Mucosa of descending colon (tissue), 3 donors: ENCODE results near the gene WEE2. TPM values are rescaled to one million over a fixed set of nuclear protein-coding genes. Genes with fewer than 3 reads are reported as not detected.
A peak's percentile ranks its signal among the peaks of the same experiment; 100 is the strongest.

Source experiments
- ATAC-seq: fragments of 200-7000 bp; cut with Tn5 transposase; one replicate; pipeline ENCODE4 v1.9.1; 2020; ENCODE audit warnings: mild to moderate bottlenecking, moderate library complexity
- DNase-seq, 3 donors: peaks; one replicate each; pipeline ENCODE4 v3.0.0-alpha.2; 2020
- H3K36me3 ChIP-seq: fragments of 200-600 bp; one replicate; pipeline ENCODE4 v1.8.0; 2021; ENCODE audit warnings: low read depth, mild to moderate bottlenecking
- H3K4me1 ChIP-seq: fragments of 200-600 bp; one replicate; pipeline ENCODE4 v1.8.0; 2021; ENCODE audit warnings: low read depth, mild to moderate bottlenecking
- H3K4me3 ChIP-seq: fragments of 200-600 bp; one replicate; pipeline ENCODE4 v1.8.0; 2021; ENCODE audit warnings: mild to moderate bottlenecking
- H3K9me3 ChIP-seq: fragments of 200-600 bp; one replicate; pipeline ENCODE4 v1.8.0; 2021; ENCODE audit warnings: mild to moderate bottlenecking
- CTCF ChIP-seq: fragments of 200-600 bp; IDR thresholded peaks from one replicate; pipeline ENCODE4 v1.8.0; 2022; ENCODE audit warnings: antibody characterized with exemption, mild to moderate bottlenecking
- intact Hi-C, 2 donors: fragments of 100-400 bp; cut with DNase I in 1 of 2; cut with micrococcal nuclease in 1 of 2; formaldehyde crosslinking; loops; one replicate each; pipeline versions ENCODE4 v1.11.0 to v1.11.1; 2022; cut with DNase I, micrococcal nuclease
- total RNA-seq, 3 donors: library from RNA; stranded (reverse); fragmentation: NEBNext Ultra II Directional in 2 of 3; extraction: Animal tissue kit (Norgen Biotek cat#: 25700) in 2 of 3; gene quantifications; one replicate each; pipeline versions ENCODE4 v1.2.1 to v1.2.4, GENCODE V29; 2021 to 2023
- donor health status: DM: no; HTN: no; CAD: no; lungs with moderate emphysema.
- donor health status: DM: no; HTN: no; CAD: no.
- donor health status: DM: no; HTN: yes; CAD: no.

WEE2 gene
- total RNA-seq, 3 donors from 2014 or later, result not detected

GRCh38 chr7:141691961-141692360, 16.2 kb upstream of the WEE2 start:
- DNase-seq (no peak), ATAC-seq (no peak)
- no peaks in the 10 kb centered on the region for H3K9me3 ChIP-seq
- H3K4me1 ChIP-seq, result peaks cover 12% of the 10 kb centered on the region
- H3K36me3 ChIP-seq, result no peaks in the 10 kb centered on the region
- H3K4me3 ChIP-seq, result no peak overlapping the region
- TF ChIP-seq CTCF, result no peak
- intact Hi-C loops, result no loop called here

- intact Hi-C loops, result no loop called here
- no peak overlapping the region for H3K4me3 ChIP-seq
- peaks cover 12% of the 10 kb centered on the region for H3K4me1 ChIP-seq
- no peaks in the 10 kb centered on the region for H3K36me3 ChIP-seq
- ATAC-seq, result no peak
- TF ChIP-seq CTCF, result no peak
- DNase-seq, result no peak
- no peaks in the 10 kb centered on the region for H3K9me3 ChIP-seq
Observed at GRCh38 chr7:141693082-141693481, 15.1 kb upstream of the WEE2 start.

GRCh38 chr7:141695803-141696289, 12.3 kb upstream of the WEE2 start:
- Histone ChIP-seq H3K4me1 (peaks cover 21% of the 10 kb centered on the region), H3K36me3 (no peaks in the 10 kb centered on the region), H3K4me3 (no peak overlapping the region), H3K9me3 (no peaks in the 10 kb centered on the region)
- intact Hi-C loops, result no loop called here
- ATAC-seq (peak; percentile 90), DNase-seq (peak; percentile 54 to 71 (median 57))
- no peak for TF ChIP-seq CTCF

GRCh38 chr7:141696348-141696747, 11.8 kb upstream of the WEE2 start:
- DNase-seq (no peak), ATAC-seq (no peak)
- Histone ChIP-seq H3K4me1 (peaks cover 23% of the 10 kb centered on the region), H3K4me3 (no peak overlapping the region), H3K9me3 (no peaks in the 10 kb centered on the region), H3K36me3 (no peaks in the 10 kb centered on the region)
- intact Hi-C loops, result no loop called here
- TF ChIP-seq CTCF, result no peak

- no peak for ATAC-seq
- H3K9me3 ChIP-seq, result no peaks in the 10 kb centered on the region
Observed at GRCh38 chr7:141697211-141697871, 10.8 kb upstream of the WEE2 start.

More at GRCh38 chr7:141697211-141697871, 10.8 kb upstream of the WEE2 start:
- no peak for DNase-seq
- peaks cover 23% of the 10 kb centered on the region for H3K4me1 ChIP-seq
- TF ChIP-seq CTCF, result no peak
- H3K36me3 ChIP-seq, result no peaks in the 10 kb centered on the region
- H3K4me3 ChIP-seq, result no peak overlapping the region
- intact Hi-C loops, result no loop called here
